HepG2 (cell line): Measurements from ENCODE around the gene KCNAB2. TPM values are rescaled to one million over a fixed set of nuclear protein-coding genes. Genes with fewer than 3 reads are reported as not detected.

ENCODE experiments used
- AGO1 ChIP-seq: fragments of 200-400 bp; formaldehyde crosslinking; IDR thresholded peaks from 2 replicates; pipeline ENCODE4 v1.6.1; 2017; ENCODE audit warnings: mild to moderate bottlenecking, low read depth, low read length, moderate library complexity; ENCODE audit not compliant: poor library complexity, severe bottlenecking
- CAMTA2 ChIP-seq: sonication (generic); formaldehyde crosslinking; IDR thresholded peaks from 2 replicates; pipeline ENCODE4 v1.4.0; 2020; ENCODE audit warnings: mild to moderate bottlenecking, missing genetic modification reagents, borderline replicate concordance
- GABPB1 ChIP-seq: IDR thresholded peaks from 2 replicates; pipeline ENCODE4 v1.6.1; 2016; ENCODE audit warnings: mild to moderate bottlenecking, missing genetic modification reagents, moderate library complexity, missing compliant biosample characterization
- HIVEP1 ChIP-seq: sonication (generic); formaldehyde crosslinking; IDR thresholded peaks from 2 replicates; pipeline ENCODE4 v1.4.0; 2020; ENCODE audit warnings: mild to moderate bottlenecking, missing genetic modification reagents
- HMGA1 ChIP-seq: sonication (generic); formaldehyde crosslinking; conservative IDR thresholded peaks from 2 replicates; pipeline ENCODE4 v1.4.0; 2020; ENCODE audit warnings: missing genetic modification reagents
- MAFF ChIP-seq: IDR thresholded peaks from 2 replicates; pipeline ENCODE4 v1.6.1; 2011; ENCODE audit warnings: low read depth, low read length, improper control_type of control experiment
- MAFK ChIP-seq, 2 experiments: IDR thresholded peaks in 1 of 2; conservative IDR thresholded peaks in 1 of 2; 2 replicates each; pipeline ENCODE4 v1.6.1; 2011; ENCODE audit warnings: improper control_type of control experiment in 2 of 2, low read length in 2 of 2
- MBD4 ChIP-seq: IDR thresholded peaks from 2 replicates; pipeline ENCODE4 v1.6.1; 2012; ENCODE audit warnings: low read length, inconsistent platforms, borderline replicate concordance
- NR2F2 ChIP-seq: IDR thresholded peaks from 2 replicates; pipeline ENCODE4 v1.6.1; 2012; ENCODE audit warnings: low read depth, inconsistent platforms, borderline replicate concordance
- PHF21A ChIP-seq: sonication (generic); formaldehyde crosslinking; IDR thresholded peaks from 2 replicates; pipeline ENCODE4 v1.5.0; 2020; ENCODE audit warnings: mild to moderate bottlenecking, missing genetic modification reagents
- PPARG ChIP-seq: conservative IDR thresholded peaks from 2 replicates; pipeline ENCODE4 v1.6.1; 2016; ENCODE audit warnings: missing biosample characterization, missing genetic modification reagents
- SKI ChIP-seq: fragments of 450-650 bp; IDR thresholded peaks from one replicate; pipeline ENCODE4 v1.6.1; 2018; ENCODE audit warnings: mild to moderate bottlenecking; ENCODE audit not compliant: partially characterized antibody
- SMC3 ChIP-seq: IDR thresholded peaks from 2 replicates; pipeline ENCODE4 v1.6.1; 2011; ENCODE audit warnings: low read length, improper control_type of control experiment
- SP140L ChIP-seq: sonication (generic); formaldehyde crosslinking; IDR thresholded peaks from 2 replicates; pipeline ENCODE4 v1.4.0; 2020; ENCODE audit warnings: missing genetic modification reagents, borderline replicate concordance
- TEAD2 ChIP-seq: sonication (generic); formaldehyde crosslinking; IDR thresholded peaks from 2 replicates; pipeline ENCODE4 v1.9.0; 2021; ENCODE audit warnings: missing genetic modification reagents
- TEAD3 ChIP-seq: optimal IDR thresholded peaks from 2 replicates; pipeline ENCODE3; 2016; ENCODE audit warnings: borderline replicate concordance
- ZBTB1 ChIP-seq: sonication (generic); formaldehyde crosslinking; IDR thresholded peaks from 2 replicates; pipeline ENCODE4 v1.4.0; 2020; ENCODE audit warnings: missing genetic modification reagents, borderline replicate concordance
- ZNF354B ChIP-seq: sonication (generic); formaldehyde crosslinking; IDR thresholded peaks from 2 replicates; pipeline ENCODE4 v1.8.0; 2022; ENCODE audit warnings: mild to moderate bottlenecking, missing genetic modification reagents
- ZNF713 ChIP-seq: sonication (generic); formaldehyde crosslinking; IDR thresholded peaks from 2 replicates; pipeline ENCODE4 v1.4.0; 2020; ENCODE audit warnings: mild to moderate bottlenecking, missing genetic modification reagents
- polyA plus RNA-seq, 8 experiments: library from polyadenylated mRNA; depleted of rRNA in 3 of 8; stranded (reverse) in 7 of 8; unstranded in 1 of 8; fragments of >200 nt; fragmentation: Illumina TruSeq in 4 of 8; extraction: Trizol in 4 of 8; gene quantifications; 2 replicates each; pipeline versions ENCODE4 v1.2.1 to v1.2.3, GENCODE V29; 2011 to 2016; ENCODE audit warnings: low read depth in 4 of 8, missing spikeins in 1 of 8, mixed read lengths in 1 of 8; ENCODE audit not compliant: insufficient read depth in 1 of 8
- total RNA-seq, 5 experiments: library from RNA; depleted of rRNA; stranded (reverse); fragments of >200 nt; fragmentation: Illumina TruSeq; extraction: Trizol; gene quantifications; 2 replicates each; pipeline ENCODE4 v1.2.3, GENCODE V29; 2016; ENCODE audit warnings: low read depth in 1 of 5
- TF ChIP-seq, protein P1 (sequence below): sonication (generic); formaldehyde crosslinking; IDR thresholded peaks from 2 replicates; pipeline ENCODE4 v1.4.0; 2020; ENCODE audit warnings: missing genetic modification reagents
- TF ChIP-seq, protein P2 (sequence below): fragments of 450-650 bp; IDR thresholded peaks from 2 replicates; pipeline ENCODE4 v1.6.1; 2017
- TF ChIP-seq, protein P3 (sequence below): IDR thresholded peaks from 2 replicates; pipeline ENCODE4 v1.6.1; 2012; ENCODE audit warnings: low read depth, low read length, improper control_type of control experiment
- TF ChIP-seq, protein P4 (sequence below): IDR thresholded peaks from 2 replicates; pipeline ENCODE4 v1.6.1; 2016; ENCODE audit warnings: mild to moderate bottlenecking, missing biosample characterization, missing genetic modification reagents
- TF ChIP-seq, protein P5 (sequence below): IDR thresholded peaks from 2 replicates; pipeline ENCODE4 v1.6.1; 2016; ENCODE audit warnings: low read depth
- TF ChIP-seq, protein P6 (sequence below): sonication (generic); formaldehyde crosslinking; IDR thresholded peaks from 2 replicates; pipeline ENCODE4 v1.5.0; 2020; ENCODE audit warnings: missing genetic modification reagents

The KCNAB2 gene
- total and polyA plus RNA-seq, 2 of the 13 experiments (the other 11 are each of a cell fraction or from before 2014, with no cell fraction given) = 6.2 to 8.8 TPM

DNA sequence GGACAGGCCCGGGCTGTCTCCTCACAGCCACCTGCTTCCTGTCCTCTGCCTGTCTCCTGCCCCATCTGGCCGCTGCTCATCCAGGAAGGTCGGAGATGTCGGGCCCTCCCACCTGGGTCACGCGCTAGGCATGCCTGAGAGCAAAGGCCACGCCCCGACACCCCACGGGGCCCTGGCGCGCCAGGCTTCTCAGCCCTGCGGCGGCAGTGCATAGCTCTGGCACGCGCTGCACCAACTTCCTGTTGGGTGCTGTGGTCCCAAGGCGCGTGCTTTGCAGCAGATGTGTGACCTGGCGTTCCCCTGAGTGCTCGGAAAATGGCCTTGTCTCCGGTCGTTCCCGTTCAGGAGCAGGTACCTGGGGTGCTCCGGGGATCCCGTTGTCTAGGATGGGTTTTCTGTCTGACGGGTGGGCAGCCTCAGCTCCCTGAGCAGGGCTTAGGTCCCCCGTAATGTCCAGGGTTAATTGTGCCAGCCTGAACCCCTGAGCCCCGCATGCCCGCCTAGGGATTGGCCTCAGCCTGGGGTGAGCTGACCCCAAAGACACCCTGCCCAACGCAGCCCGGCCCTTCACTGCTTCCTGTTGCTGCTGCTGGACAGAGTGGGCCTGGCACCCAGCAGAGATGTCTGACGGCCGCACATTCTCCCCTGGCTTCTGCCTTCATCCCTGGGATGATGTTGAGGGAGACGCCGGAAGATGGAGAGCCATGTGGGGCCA lies 19.4 kb upstream of the KCNAB2 start (continued):
- TF ChIP-seq SP140L (CRISPR knock-in tag) = no peak
- TF ChIP-seq, protein P1, sequence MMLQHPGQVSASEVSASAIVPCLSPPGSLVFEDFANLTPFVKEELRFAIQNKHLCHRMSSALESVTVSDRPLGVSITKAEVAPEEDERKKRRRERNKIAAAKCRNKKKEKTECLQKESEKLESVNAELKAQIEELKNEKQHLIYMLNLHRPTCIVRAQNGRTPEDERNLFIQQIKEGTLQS (CRISPR knock-in tag) = no peak
- 0 out of 2 replicates have a peak, but pooled peaks have one; percentile 75 for TF ChIP-seq ZNF354B (CRISPR knock-in tag)
- no peak for TF ChIP-seq MBD4
- peak; percentile 35; the same call in 1 of the 2 replicates for TF ChIP-seq PHF21A (CRISPR knock-in tag)
- TF ChIP-seq, protein P2, sequence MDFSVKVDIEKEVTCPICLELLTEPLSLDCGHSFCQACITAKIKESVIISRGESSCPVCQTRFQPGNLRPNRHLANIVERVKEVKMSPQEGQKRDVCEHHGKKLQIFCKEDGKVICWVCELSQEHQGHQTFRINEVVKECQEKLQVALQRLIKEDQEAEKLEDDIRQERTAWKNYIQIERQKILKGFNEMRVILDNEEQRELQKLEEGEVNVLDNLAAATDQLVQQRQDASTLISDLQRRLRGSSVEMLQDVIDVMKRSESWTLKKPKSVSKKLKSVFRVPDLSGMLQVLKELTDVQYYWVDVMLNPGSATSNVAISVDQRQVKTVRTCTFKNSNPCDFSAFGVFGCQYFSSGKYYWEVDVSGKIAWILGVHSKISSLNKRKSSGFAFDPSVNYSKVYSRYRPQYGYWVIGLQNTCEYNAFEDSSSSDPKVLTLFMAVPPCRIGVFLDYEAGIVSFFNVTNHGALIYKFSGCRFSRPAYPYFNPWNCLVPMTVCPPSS = no peak
- TF ChIP-seq MAFK (conservative IDR thresholded peaks at IDR 0.05 in 1 of 2, IDR thresholded peaks at IDR 0.05 in 1 of 2; ENCODE audit: low read length in 2 of 2) = no peak
- TF ChIP-seq AGO1 = no peak
- no peak for TF ChIP-seq SMC3
- no peak for TF ChIP-seq ZBTB1 (CRISPR knock-in tag)
- TF ChIP-seq ZNF713 = no peak
- TF ChIP-seq NR2F2 = no peak
- TF ChIP-seq TEAD2 (CRISPR knock-in tag) = no peak
- TF ChIP-seq PPARG (CRISPR knock-in tag) = no peak
- TF ChIP-seq SKI = no peak
- TF ChIP-seq, protein P3, sequence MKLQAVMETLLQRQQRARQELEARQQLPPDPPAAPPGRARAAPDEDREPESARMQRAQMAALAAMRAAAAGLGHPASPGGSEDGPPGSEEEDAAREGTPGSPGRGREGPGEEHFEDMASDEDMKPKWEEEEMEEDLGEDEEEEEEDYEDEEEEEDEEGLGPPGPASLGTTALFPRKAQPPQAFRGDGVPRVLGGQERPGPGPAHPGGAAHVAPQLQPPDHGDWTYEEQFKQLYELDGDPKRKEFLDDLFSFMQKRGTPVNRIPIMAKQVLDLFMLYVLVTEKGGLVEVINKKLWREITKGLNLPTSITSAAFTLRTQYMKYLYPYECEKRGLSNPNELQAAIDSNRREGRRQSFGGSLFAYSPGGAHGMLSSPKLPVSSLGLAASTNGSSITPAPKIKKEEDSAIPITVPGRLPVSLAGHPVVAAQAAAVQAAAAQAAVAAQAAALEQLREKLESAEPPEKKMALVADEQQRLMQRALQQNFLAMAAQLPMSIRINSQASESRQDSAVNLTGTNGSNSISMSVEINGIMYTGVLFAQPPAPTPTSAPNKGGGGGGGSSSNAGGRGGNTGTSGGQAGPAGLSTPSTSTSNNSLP = no peak
- TF ChIP-seq, protein P4, sequence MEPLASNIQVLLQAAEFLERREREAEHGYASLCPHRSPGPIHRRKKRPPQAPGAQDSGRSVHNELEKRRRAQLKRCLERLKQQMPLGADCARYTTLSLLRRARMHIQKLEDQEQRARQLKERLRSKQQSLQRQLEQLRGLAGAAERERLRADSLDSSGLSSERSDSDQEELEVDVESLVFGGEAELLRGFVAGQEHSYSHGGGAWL (CRISPR knock-in tag) = no peak; the same call in 1 of the 2 replicates
- TF ChIP-seq CAMTA2 = no peak
- TF ChIP-seq, protein P5, sequence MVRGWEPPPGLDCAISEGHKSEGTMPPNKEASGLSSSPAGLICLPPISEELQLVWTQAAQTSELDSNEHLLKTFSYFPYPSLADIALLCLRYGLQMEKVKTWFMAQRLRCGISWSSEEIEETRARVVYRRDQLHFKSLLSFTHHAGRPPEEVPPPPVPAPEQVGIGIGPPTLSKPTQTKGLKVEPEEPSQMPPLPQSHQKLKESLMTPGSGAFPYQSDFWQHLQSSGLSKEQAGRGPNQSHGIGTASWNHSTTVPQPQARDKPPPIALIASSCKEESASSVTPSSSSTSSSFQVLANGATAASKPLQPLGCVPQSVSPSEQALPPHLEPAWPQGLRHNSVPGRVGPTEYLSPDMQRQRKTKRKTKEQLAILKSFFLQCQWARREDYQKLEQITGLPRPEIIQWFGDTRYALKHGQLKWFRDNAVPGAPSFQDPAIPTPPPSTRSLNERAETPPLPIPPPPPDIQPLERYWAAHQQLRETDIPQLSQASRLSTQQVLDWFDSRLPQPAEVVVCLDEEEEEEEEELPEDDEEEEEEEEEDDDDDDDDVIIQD (CRISPR knock-in tag) = no peak
- TF ChIP-seq MAFF = no peak
- peak; percentile 83 for TF ChIP-seq TEAD3 (CRISPR knock-in tag)
- TF ChIP-seq HMGA1 (CRISPR knock-in tag) = no peak
- peak; percentile 48 for TF ChIP-seq HIVEP1
- peak; percentile 91 for TF ChIP-seq GABPB1 (CRISPR knock-in tag)
- TF ChIP-seq, protein P6, sequence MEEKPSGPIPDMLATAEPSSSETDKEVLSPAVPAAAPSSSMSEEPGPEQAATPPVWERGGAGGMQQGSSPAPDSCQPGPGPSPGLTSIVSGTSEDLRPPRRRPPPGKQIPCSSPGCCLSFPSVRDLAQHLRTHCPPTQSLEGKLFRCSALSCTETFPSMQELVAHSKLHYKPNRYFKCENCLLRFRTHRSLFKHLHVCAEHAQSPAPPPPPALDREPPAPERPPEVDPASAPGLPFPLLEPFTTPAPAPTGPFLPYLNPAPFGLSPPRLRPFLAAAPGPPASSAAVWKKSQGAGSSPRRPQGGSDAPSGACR (CRISPR knock-in tag) = no peak
